ENCODE results near the gene UBXN4. TPM values are rescaled to one million over a fixed set of nuclear protein-coding genes. Genes with fewer than 3 reads are reported as not detected.

Gene UBXN4
- total and polyA plus RNA-seq, 2 donors (not counting 1 experiment from before 2014, with no cell fraction given) = 41.7 to 113 TPM

GRCh38 chr2:135798762-135799161 is 57.1 kb downstream of the UBXN4 start:
- no peak for DNase-seq
- no peaks in the 10 kb centered on the region for H3K27me3 ChIP-seq (replicated peaks in 1 of 4; ENCODE audit: control extremely low read depth in 1 of 4, control insufficient read depth in 3 of 4, insufficient read depth in 4 of 4, low read length in 3 of 4)
- no peak overlapping the region for H3K27ac Mint-ChIP-seq
- H3K4me1 Mint-ChIP-seq = peaks cover 10% of the 10 kb centered on the region
- no peak for TF ChIP-seq EZH2 (IDR thresholded peaks at IDR 0.05; ENCODE audit: borderline replicate concordance, insufficient read depth, low read depth, low read length, poor library complexity, severe bottlenecking)
- TF ChIP-seq CTCF (IDR thresholded peaks at IDR 0.05) = no peak
- peaks cover 0 to 8% of the 10 kb centered on the region in 2 donors for H3K4me1 ChIP-seq (ENCODE audit: control insufficient read depth in 2 of 2, insufficient read depth in 2 of 2, low read length in 2 of 2)
- intact Hi-C loops (cut with micrococcal nuclease) = loop anchor here (5.0 kb wide), 1 partner anchor 796 kb away; no protein-coding TSS in a partner anchor
- H3K9me3 Mint-ChIP-seq (ENCODE audit: insufficient read depth) = peaks cover 7% of the 10 kb centered on the region
- no peaks in the 10 kb centered on the region for H3K36me3 ChIP-seq (replicated peaks in 1 of 2; ENCODE audit: control extremely low read depth in 1 of 2, control insufficient read depth in 1 of 2, extremely low read depth in 1 of 2, insufficient read depth in 2 of 2, low read length in 1 of 2)
- ATAC-seq (ENCODE audit: low read depth) = no peak
- H3K4me3 ChIP-seq (ENCODE audit: control extremely low read depth in 1 of 5, extremely low read depth in 1 of 5, insufficient read depth in 1 of 5, low read depth in 2 of 5, low read length in 4 of 5) = no peak overlapping the region
- ChIA-PET CTCF (interaction anchor here (1.1 to 3.2 kb wide), 13 partner anchors 10 to 810 kb away, joined by 3 to 35 read pairs (median 6); no protein-coding TSS in a partner anchor), POLR2A (no interaction called here)
- no peak overlapping the region for H2AFZ ChIP-seq (ENCODE audit: insufficient read depth, low read depth, low read length, poor library complexity, severe bottlenecking)
- H4K20me1 ChIP-seq (ENCODE audit: control insufficient read depth, insufficient read depth, low read length, poor library complexity, severe bottlenecking) = no peaks in the 10 kb centered on the region
- H3K9me3 ChIP-seq (ENCODE audit: control extremely low read depth in 1 of 3, control insufficient read depth in 2 of 3, insufficient read depth in 1 of 3, low read length in 2 of 3) = peaks cover 3 to 22% (median 16%) of the 10 kb centered on the region in 3 donors
- 78% methylated on average over 1 of the region's 4 CpGs for WGBS (ENCODE audit: insufficient coverage)
- no peak overlapping the region for H3K9ac ChIP-seq (ENCODE audit: low read length)
- H3K4me2 ChIP-seq (replicated peaks; ENCODE audit: low read depth, low read length, poor library complexity, severe bottlenecking) = no peak overlapping the region
- no peak overlapping the region for H3K4me3 Mint-ChIP-seq
- H3K79me2 ChIP-seq (ENCODE audit: control insufficient read depth, insufficient read depth, low read length) = no peaks in the 10 kb centered on the region
- H3K27ac ChIP-seq (ENCODE audit: low read length in 2 of 2) = no peak overlapping the region
- H3K27me3 Mint-ChIP-seq = no peaks in the 10 kb centered on the region

GRCh38 chr2:135799738-135800137 is 58.1 kb downstream of the UBXN4 start:
- Histone ChIP-seq H3K4me1 (ENCODE audit: control insufficient read depth in 2 of 2, insufficient read depth in 2 of 2, low read length in 2 of 2) (peaks cover 0 to 6% of the 10 kb centered on the region in 2 donors), H3K9ac (ENCODE audit: low read length) (no peak overlapping the region), H3K4me2 (replicated peaks; ENCODE audit: low read depth, low read length, poor library complexity, severe bottlenecking) (no peak overlapping the region), H3K4me3 (ENCODE audit: control extremely low read depth in 1 of 5, extremely low read depth in 1 of 5, insufficient read depth in 1 of 5, low read depth in 2 of 5, low read length in 4 of 5) (no peak overlapping the region), H4K20me1 (ENCODE audit: control insufficient read depth, insufficient read depth, low read length, poor library complexity, severe bottlenecking) (no peaks in the 10 kb centered on the region), H3K27me3 (replicated peaks in 1 of 4; ENCODE audit: control extremely low read depth in 1 of 4, control insufficient read depth in 3 of 4, insufficient read depth in 4 of 4, low read length in 3 of 4) (no peaks in the 10 kb centered on the region), H3K27ac (ENCODE audit: low read length in 2 of 2) (no peak overlapping the region), H3K9me3 (ENCODE audit: control extremely low read depth in 1 of 3, control insufficient read depth in 2 of 3, insufficient read depth in 1 of 3, low read length in 2 of 3) (peaks cover 3 to 22% (median 16%) of the 10 kb centered on the region in 3 donors), H2AFZ (ENCODE audit: insufficient read depth, low read depth, low read length, poor library complexity, severe bottlenecking) (no peak overlapping the region), H3K36me3 (replicated peaks in 1 of 2; ENCODE audit: control extremely low read depth in 1 of 2, control insufficient read depth in 1 of 2, extremely low read depth in 1 of 2, insufficient read depth in 2 of 2, low read length in 1 of 2) (no peaks in the 10 kb centered on the region), H3K79me2 (ENCODE audit: control insufficient read depth, insufficient read depth, low read length) (no peaks in the 10 kb centered on the region)
- TF ChIP-seq CTCF (IDR thresholded peaks at IDR 0.05) = no peak
- no peak for TF ChIP-seq EZH2 (IDR thresholded peaks at IDR 0.05; ENCODE audit: borderline replicate concordance, insufficient read depth, low read depth, low read length, poor library complexity, severe bottlenecking)
- no CpG with 5 or more reads among the region's 2 CpGs for WGBS (ENCODE audit: insufficient coverage)
- H3K4me3 Mint-ChIP-seq = no peak overlapping the region
- ChIA-PET POLR2A (no interaction called here), CTCF (no interaction called here)
- ATAC-seq (ENCODE audit: low read depth) = no peak
- H3K9me3 Mint-ChIP-seq (ENCODE audit: insufficient read depth) = peaks cover 7% of the 10 kb centered on the region
- H3K27ac Mint-ChIP-seq = no peak overlapping the region
- intact Hi-C loops (cut with micrococcal nuclease) = loop anchor here (5.0 kb wide), 1 partner anchor 797 kb away; no protein-coding TSS in a partner anchor
- no peak for DNase-seq
- peaks cover 6% of the 10 kb centered on the region for H3K4me1 Mint-ChIP-seq
- H3K27me3 Mint-ChIP-seq = no peaks in the 10 kb centered on the region
